GM19238 (cell line): ENCODE measurements around the gene CEP112.
"Not testable (repeated sequence)": the region's sequence is repeated elsewhere in the genome, so short reads cannot be mapped to it uniquely, and the experiment has no call there.

Source experiments
- DNase-seq: peaks from one replicate; pipeline ENCODE4 v3.0.0; 2011; ENCODE audit warnings: low spot score; ENCODE audit not compliant: insufficient read length

Gene CEP112

GRCh38 chr17:66085221-66085620 lies 106.7 kb downstream of the CEP112 start:
- DNase-seq = no peak

GRCh38 chr17:66080670-66081069 lies 111.3 kb downstream of the CEP112 start:
- DNase-seq = not testable (repeated sequence)

- DNase-seq = no peak
Observed at GRCh38 chr17:66076546-66077190, 115.3 kb downstream of the CEP112 start.

GRCh38 chr17:66073384-66073783 lies 118.5 kb downstream of the CEP112 start:
- no peak for DNase-seq

- DNase-seq = no peak
Observed at GRCh38 chr17:66063686-66064085, 128.2 kb downstream of the CEP112 start.

GRCh38 chr17:66056148-66056547 lies 135.8 kb downstream of the CEP112 start:
- no peak for DNase-seq

- no peak for DNase-seq
Observed at GRCh38 chr17:66054242-66054641, 137.7 kb downstream of the CEP112 start.

- no peak for DNase-seq
Observed at GRCh38 chr17:66044083-66044482, 147.8 kb downstream of the CEP112 start.

GRCh38 chr17:66043419-66043818 lies 148.5 kb downstream of the CEP112 start:
- DNase-seq = no peak

- DNase-seq = no peak
Observed at GRCh38 chr17:66040402-66040801, 151.5 kb downstream of the CEP112 start.

GRCh38 chr17:66038125-66038524 lies 153.8 kb downstream of the CEP112 start:
- DNase-seq = no peak

GRCh38 chr17:66037221-66037620 lies 154.7 kb downstream of the CEP112 start:
- no peak for DNase-seq

GRCh38 chr17:66032082-66032712 lies 159.7 kb downstream of the CEP112 start:
- no peak for DNase-seq

GRCh38 chr17:66025551-66025950 lies 166.4 kb downstream of the CEP112 start:
- no peak for DNase-seq

GRCh38 chr17:66021757-66022156 lies 170.2 kb downstream of the CEP112 start:
- no peak for DNase-seq

GRCh38 chr17:66018786-66019185 lies 173.1 kb downstream of the CEP112 start:
- no peak for DNase-seq

GRCh38 chr17:66016231-66016630 lies 175.7 kb downstream of the CEP112 start:
- DNase-seq = no peak

GRCh38 chr17:66008680-66009079 lies 183.3 kb downstream of the CEP112 start:
- no peak for DNase-seq

GRCh38 chr17:66006654-66007053 lies 185.3 kb downstream of the CEP112 start:
- no peak for DNase-seq

- no peak for DNase-seq
Observed at GRCh38 chr17:66002812-66003211, 189.1 kb downstream of the CEP112 start.

GRCh38 chr17:66002063-66002585 lies 189.8 kb downstream of the CEP112 start:
- DNase-seq = no peak

GRCh38 chr17:66000216-66000615 lies 191.7 kb downstream of the CEP112 start:
- no peak for DNase-seq

GRCh38 chr17:65998675-65999074 lies 193.3 kb downstream of the CEP112 start:
- DNase-seq = no peak
